Brain microvascular endothelial cell (primary cell): ENCODE data around the gene SMIM35.

Experiments
- DNase-seq: peaks from one replicate; pipeline ENCODE4 v3.0.0-alpha.2; 2020
- H3K27ac ChIP-seq: fragments of 250-450 bp; sonication (Bioruptor Pico); 2 replicates; pipeline ENCODE4 v1.5.1; 2020; ENCODE audit warnings: mild to moderate bottlenecking, moderate library complexity
- H3K27me3 ChIP-seq: fragments of 250-450 bp; sonication (Bioruptor Pico); replicated peaks from 2 replicates; pipeline ENCODE4 v1.5.1; 2020; ENCODE audit warnings: mild to moderate bottlenecking
- H3K36me3 ChIP-seq: fragments of 250-450 bp; sonication (Bioruptor Pico); replicated peaks from 2 replicates; pipeline ENCODE4 v1.5.1; 2020; ENCODE audit warnings: mild to moderate bottlenecking
- H3K4me3 ChIP-seq: 2 replicates; pipeline ENCODE4 v1.5.1; 2011; ENCODE audit warnings: low read depth, mild to moderate bottlenecking, control low read depth, low read length, moderate library complexity
- in situ Hi-C: cut with HindIII; loops from 2 replicates; pipeline ENCODE4 v1.10.0; 2017; ENCODE audit warnings: low sequenced_read_pairs, low pct_ligation_motif_present
- TF ChIP-seq, protein P1 (sequence below): IDR thresholded peaks from 2 replicates; pipeline ENCODE4 v1.5.1; 2011; ENCODE audit warnings: low read depth, mild to moderate bottlenecking, moderate library complexity, low read length, control low read depth, inconsistent platforms; ENCODE audit errors: missing control alignments

SMIM35 gene

GRCh38 chr11:118099838-118100556 lies 13.2 kb upstream of the SMIM35 start:
- H3K36me3 ChIP-seq: no peaks in the 10 kb centered on the region
- H3K27ac ChIP-seq: no peak overlapping the region
- TF ChIP-seq, protein P1, sequence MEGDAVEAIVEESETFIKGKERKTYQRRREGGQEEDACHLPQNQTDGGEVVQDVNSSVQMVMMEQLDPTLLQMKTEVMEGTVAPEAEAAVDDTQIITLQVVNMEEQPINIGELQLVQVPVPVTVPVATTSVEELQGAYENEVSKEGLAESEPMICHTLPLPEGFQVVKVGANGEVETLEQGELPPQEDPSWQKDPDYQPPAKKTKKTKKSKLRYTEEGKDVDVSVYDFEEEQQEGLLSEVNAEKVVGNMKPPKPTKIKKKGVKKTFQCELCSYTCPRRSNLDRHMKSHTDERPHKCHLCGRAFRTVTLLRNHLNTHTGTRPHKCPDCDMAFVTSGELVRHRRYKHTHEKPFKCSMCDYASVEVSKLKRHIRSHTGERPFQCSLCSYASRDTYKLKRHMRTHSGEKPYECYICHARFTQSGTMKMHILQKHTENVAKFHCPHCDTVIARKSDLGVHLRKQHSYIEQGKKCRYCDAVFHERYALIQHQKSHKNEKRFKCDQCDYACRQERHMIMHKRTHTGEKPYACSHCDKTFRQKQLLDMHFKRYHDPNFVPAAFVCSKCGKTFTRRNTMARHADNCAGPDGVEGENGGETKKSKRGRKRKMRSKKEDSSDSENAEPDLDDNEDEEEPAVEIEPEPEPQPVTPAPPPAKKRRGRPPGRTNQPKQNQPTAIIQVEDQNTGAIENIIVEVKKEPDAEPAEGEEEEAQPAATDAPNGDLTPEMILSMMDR: no peak
- H3K4me3 ChIP-seq: no peak overlapping the region
- H3K27me3 ChIP-seq: no peaks in the 10 kb centered on the region
- DNase-seq: no peak
- in situ Hi-C loops: no loop called here

GRCh38 chr11:118098996-118099837 lies 12.5 kb upstream of the SMIM35 start:
- in situ Hi-C loops: no loop called here
- no peak overlapping the region for H3K27ac ChIP-seq
- no peak for DNase-seq
- TF ChIP-seq, protein P1: no peak
- H3K4me3 ChIP-seq: no peak overlapping the region
- no peaks in the 10 kb centered on the region for H3K36me3 ChIP-seq
- H3K27me3 ChIP-seq: no peaks in the 10 kb centered on the region

DNA sequence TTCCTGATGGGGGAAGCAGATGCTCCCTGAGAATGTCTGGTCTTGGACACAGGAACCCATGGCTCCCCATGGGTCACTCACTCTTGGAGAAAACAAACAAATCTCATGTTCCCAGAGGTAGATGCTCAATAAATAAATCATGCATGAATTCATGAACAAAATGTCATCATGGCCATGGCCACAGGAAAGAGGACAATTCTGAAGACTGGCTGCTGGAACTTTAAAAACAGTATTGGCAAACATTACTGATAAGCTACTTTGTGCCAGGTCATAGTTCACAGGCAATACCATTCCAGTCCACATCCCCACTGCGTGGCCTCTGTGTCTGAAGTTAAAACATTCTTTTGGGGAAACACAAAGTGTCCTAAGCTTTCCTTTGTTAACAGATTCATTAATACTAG lies 9.2 kb upstream of the SMIM35 start:
- no peak for DNase-seq
- TF ChIP-seq, protein P1: no peak
- in situ Hi-C loops: no loop called here
- Histone ChIP-seq H3K27me3 (no peaks in the 10 kb centered on the region), H3K27ac (no peak overlapping the region), H3K36me3 (no peaks in the 10 kb centered on the region), H3K4me3 (no peak overlapping the region)

DNA sequence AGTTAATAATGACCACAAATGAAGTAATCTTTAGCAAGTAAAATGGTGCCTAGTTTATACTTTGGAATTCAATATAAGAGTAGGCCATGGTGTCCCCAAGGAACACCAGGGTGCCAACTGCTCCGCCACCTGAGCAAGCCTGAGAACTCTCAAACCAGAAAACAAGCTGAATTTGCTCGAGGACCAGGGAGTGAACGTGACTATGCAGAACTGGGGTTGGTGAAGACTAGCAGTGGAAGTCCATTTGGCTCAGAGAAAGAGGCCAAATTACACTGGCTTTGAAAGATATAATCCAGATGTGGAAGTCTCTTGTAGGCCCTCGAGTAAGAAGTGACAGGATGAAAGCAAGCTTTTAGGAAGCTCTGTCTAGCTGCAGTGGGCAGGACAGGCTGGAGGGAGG lies 8.7 kb upstream of the SMIM35 start:
- TF ChIP-seq, protein P1: no peak
- no peak overlapping the region for H3K27ac ChIP-seq
- no peak overlapping the region for H3K4me3 ChIP-seq
- in situ Hi-C loops: no loop called here
- DNase-seq: no peak
- no peaks in the 10 kb centered on the region for H3K27me3 ChIP-seq
- no peaks in the 10 kb centered on the region for H3K36me3 ChIP-seq

DNA sequence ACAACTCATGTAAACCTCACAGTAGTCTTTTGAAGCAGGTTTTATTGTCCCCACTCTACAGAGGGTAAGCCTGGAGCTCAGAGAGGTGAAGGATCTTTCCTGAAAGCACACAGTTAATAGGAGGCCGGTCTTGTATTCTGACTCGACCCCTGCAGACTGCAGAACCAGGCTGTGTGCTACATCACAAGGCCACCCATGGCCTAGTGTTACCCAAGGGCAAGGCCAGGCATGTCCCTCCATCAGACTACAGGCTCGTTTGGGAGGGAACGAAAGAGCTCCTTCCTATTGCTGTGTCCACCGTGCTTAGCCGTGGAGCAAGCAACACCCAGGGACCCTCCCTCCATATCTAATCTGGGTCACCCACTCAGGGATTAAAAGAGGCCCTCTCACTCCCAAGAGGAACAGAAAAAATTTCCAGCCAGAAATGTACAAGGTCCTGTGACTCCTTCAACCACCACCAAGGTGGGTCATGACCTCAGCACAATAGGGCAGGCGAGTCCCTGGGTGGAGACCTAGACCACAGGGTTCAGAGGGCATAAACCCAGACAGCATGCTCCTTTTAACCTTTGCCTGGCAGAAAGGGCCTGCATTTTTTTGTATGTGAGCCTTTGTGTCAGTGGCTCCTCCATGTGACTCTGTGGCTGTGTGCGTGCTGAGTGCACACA lies 6.3 kb upstream of the SMIM35 start:
- in situ Hi-C loops: no loop called here

More for the DNA sequence above, 6.3 kb upstream of the SMIM35 start:
- Histone ChIP-seq H3K36me3 (no peaks in the 10 kb centered on the region), H3K27me3 (no peaks in the 10 kb centered on the region), H3K4me3 (no peak overlapping the region), H3K27ac (no peak overlapping the region)
- no peak for DNase-seq
- TF ChIP-seq, protein P1: no peak
